Natural killer cell treated with Interleukin-12 subunit alpha and Interleukin-12 subunit beta and Interleukin-15 and Interleukin-18, amount 100 ng/mL, for 72 hours (primary cell): ENCODE results near the gene GPC6. TPM values are rescaled to one million over a fixed set of nuclear protein-coding genes. Genes with fewer than 3 reads are reported as not detected.

Experiments
- ATAC-seq, 2 donors: fragments of 150-1000 bp; cut with Tn5 transposase in 1 of 2; sonication (Bioruptor Pico), chemical (Tn5 transposase) in 1 of 2; 2 replicates each; pipeline ENCODE4 v1.10.0; 2021
- DNase-seq: peaks from one replicate; pipeline ENCODE4 v3.0.0; 2022; ENCODE audit warnings: low spot score
- H3K27ac Mint-ChIP-seq, 2 donors: 1 replicate in 1 of 2; 2 replicates in 1 of 2; pipeline ENCODE4 v1.8.0; 2022; ENCODE audit warnings: mixed read lengths in 2 of 2, mild to moderate bottlenecking in 1 of 2, moderate library complexity in 1 of 2
- H3K27me3 Mint-ChIP-seq, 2 donors: 1 replicate in 1 of 2; 2 replicates in 1 of 2; pipeline ENCODE4 v1.8.0; 2022; ENCODE audit warnings: mixed read lengths in 2 of 2
- H3K36me3 Mint-ChIP-seq: one replicate; pipeline ENCODE4 v1.8.0; 2022; ENCODE audit warnings: mixed read lengths
- H3K4me1 Mint-ChIP-seq, 2 donors: 1 replicate in 1 of 2; 2 replicates in 1 of 2; pipeline ENCODE4 v1.8.0; 2022; ENCODE audit warnings: low read depth in 2 of 2, mixed read lengths in 2 of 2, mild to moderate bottlenecking in 1 of 2
- H3K4me3 Mint-ChIP-seq: one replicate; pipeline ENCODE4 v1.8.0; 2022; ENCODE audit warnings: mixed read lengths
- H3K9me3 Mint-ChIP-seq: 2 replicates; pipeline ENCODE4 v1.8.0; 2022; ENCODE audit warnings: mixed read lengths
- total RNA-seq, 2 donors: library from RNA; stranded (reverse); gene quantifications; one replicate each; pipeline ENCODE4 v1.2.3, GENCODE V29; 2022

The GPC6 gene
- total RNA-seq, 2 donors from 2014 or later: not detected

DNA sequence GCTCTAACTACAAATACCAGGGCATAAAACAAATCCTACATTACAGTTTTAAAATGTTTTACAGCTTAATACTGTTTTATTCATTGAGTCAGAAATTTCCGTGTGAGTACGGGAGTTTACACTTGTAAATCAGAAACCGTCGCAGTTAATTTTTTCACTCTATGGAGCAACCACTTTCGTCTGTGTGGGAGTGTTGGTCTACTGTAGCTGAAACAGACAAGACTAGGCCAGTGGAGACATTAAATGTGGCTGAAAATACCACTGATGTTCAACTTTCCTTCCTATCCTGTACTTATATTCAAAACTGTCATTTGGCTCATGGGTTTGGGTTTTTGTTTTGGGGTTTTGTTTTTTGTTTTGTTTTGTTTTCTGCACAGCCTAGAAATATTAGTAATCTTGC lies 984.2 kb downstream of the GPC6 start:
- ATAC-seq: no peak
- Mint-ChIP-seq H3K27ac (no peak overlapping the region), H3K36me3 (no peaks in the 10 kb centered on the region), H3K27me3 (no peaks in the 10 kb centered on the region), H3K4me3 (no peak overlapping the region), H3K9me3 (no peaks in the 10 kb centered on the region), H3K4me1 (no peaks in the 10 kb centered on the region)
- no peak for DNase-seq

DNA sequence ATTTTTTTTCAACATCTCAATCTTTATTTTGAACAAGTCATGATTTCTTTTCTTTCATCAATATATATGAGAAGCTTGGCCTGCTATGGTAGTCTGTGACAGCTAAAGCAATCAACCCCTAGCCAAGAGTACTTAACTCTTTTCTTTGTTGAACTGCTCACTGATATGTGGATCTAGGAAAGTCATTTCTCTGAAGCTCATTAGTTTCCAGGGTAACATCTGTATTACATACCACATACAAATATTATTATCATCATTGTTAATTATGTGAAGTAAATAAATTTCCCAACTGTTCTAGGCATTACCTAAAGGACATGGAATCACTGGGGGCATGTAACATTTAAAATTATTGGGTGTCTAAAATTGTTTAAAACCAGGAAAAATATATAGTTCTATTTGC lies 985.6 kb downstream of the GPC6 start:
- ATAC-seq (no peak), DNase-seq (no peak)
- H3K36me3 Mint-ChIP-seq: no peaks in the 10 kb centered on the region
- no peak overlapping the region for H3K4me3 Mint-ChIP-seq
- no peaks in the 10 kb centered on the region for H3K9me3 Mint-ChIP-seq
- H3K27ac Mint-ChIP-seq: no peak overlapping the region
- H3K4me1 Mint-ChIP-seq: no peaks in the 10 kb centered on the region
- no peaks in the 10 kb centered on the region for H3K27me3 Mint-ChIP-seq

DNA sequence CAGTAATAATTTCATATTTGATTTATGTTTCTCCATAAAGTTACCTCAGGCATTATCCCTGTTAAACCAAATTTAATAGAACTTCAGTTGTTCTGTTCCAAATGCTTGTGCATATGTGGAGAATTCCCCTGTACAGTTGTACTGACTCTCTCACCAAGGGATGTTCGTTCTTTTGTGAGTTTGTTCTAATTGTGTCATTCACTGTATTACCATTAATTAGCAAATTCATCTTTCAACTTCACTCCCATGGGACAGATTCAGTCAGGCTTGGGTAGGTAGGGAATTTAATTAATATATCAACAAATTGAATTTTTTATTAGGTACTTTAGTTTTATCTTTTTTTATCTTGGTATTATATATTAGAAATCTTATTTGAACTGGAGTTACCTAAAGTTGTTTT lies 987.5 kb downstream of the GPC6 start:
- no peaks in the 10 kb centered on the region for H3K27me3 Mint-ChIP-seq
- no peaks in the 10 kb centered on the region for H3K36me3 Mint-ChIP-seq
- ATAC-seq: no peak
- H3K27ac Mint-ChIP-seq: no peak overlapping the region
- no peak overlapping the region for H3K4me3 Mint-ChIP-seq
- DNase-seq: no peak
- H3K9me3 Mint-ChIP-seq: no peaks in the 10 kb centered on the region
- H3K4me1 Mint-ChIP-seq: no peaks in the 10 kb centered on the region

DNA sequence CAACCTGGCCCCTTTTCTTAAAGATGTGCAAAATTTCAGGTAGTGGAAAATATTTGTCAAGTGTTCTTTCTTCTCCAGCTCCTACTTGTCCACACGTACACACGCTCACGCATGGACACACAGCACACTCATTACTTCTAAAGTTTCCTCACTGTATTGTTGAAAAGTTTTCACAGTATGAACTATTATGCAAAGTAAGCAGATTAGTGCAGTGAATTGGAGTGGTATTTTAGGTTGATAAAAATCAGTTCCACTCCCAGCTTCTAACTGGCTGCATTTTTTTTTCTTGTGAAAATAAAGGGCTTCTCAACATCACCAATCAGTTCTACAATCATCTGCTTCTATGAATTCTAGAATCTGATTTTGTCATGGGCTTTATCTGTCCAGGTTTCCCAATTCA lies 988.4 kb downstream of the GPC6 start:
- Mint-ChIP-seq H3K36me3 (no peaks in the 10 kb centered on the region), H3K27me3 (no peaks in the 10 kb centered on the region), H3K9me3 (no peaks in the 10 kb centered on the region), H3K27ac (no peak overlapping the region), H3K4me1 (no peaks in the 10 kb centered on the region), H3K4me3 (no peak overlapping the region)
- ATAC-seq: no peak
- DNase-seq: no peak

DNA sequence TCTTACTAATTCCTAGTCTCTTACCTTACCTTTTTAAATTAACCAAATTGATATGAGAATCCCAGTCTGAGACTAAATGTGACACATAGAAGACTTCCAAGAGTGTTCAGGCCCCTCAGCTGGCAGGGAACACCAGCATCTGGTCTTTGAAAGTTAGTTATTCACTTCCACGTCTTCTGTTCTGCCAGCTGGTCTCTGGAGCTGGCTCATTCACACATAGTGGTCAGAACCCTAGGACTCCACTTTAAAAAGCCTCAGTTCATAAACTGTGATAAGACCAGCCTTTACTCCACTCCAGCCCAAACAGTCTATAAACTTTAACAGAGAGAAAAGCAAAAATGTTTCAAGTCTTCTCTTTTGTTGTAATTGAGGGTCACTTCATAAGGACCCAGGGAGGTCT lies 989.9 kb downstream of the GPC6 start:
- peaks cover 3% of the 10 kb centered on the region for H3K9me3 Mint-ChIP-seq
- no peak for DNase-seq
- H3K4me1 Mint-ChIP-seq: no peaks in the 10 kb centered on the region
- no peak for ATAC-seq
- no peak overlapping the region for H3K27ac Mint-ChIP-seq
- no peak overlapping the region for H3K4me3 Mint-ChIP-seq
- H3K36me3 Mint-ChIP-seq: no peaks in the 10 kb centered on the region
- H3K27me3 Mint-ChIP-seq: no peaks in the 10 kb centered on the region

DNA sequence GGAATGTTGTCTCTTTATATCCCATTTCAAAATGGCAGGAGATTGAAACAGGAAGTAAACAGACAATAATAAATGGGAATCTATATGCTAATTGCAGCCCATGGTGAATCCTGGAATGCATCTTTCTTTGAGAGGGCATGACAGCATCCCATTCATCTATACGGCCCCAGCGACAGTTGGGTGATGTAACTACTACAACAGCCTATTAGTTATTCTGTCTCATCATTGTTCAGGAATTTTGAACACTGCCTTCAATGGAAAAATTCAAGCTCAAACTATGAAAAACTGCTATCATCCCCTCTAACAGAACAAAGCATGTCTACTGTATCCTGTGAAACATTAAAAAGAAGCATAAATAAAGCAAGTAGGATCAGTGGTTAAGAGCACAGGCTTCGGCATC lies 990.8 kb downstream of the GPC6 start:
- peaks cover 3% of the 10 kb centered on the region for H3K9me3 Mint-ChIP-seq
- H3K27me3 Mint-ChIP-seq: peaks cover 0 to under 1% of the 10 kb centered on the region in 2 donors
- no peak overlapping the region for H3K27ac Mint-ChIP-seq
- H3K4me1 Mint-ChIP-seq: no peaks in the 10 kb centered on the region
- ATAC-seq (no peak), DNase-seq (no peak)
- no peak overlapping the region for H3K4me3 Mint-ChIP-seq
- no peaks in the 10 kb centered on the region for H3K36me3 Mint-ChIP-seq

DNA sequence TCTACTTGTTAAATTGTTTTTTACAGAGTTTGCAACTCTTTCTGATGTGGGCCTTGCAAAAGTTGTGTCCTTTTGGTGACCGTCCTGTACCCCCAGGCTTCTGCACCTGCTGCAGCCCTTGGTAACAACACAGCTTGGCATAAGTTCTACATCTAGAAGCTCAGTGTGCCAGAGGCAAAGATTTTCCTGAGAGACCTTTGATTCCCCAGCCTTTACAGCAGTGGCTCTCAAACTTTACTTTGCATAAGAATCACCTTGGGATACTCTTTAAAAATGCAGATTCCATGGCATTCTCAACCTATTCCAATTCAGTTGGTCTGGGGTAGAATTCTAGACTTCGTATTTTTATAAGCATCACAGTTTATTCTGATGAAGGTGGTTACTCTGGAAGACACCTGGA lies 991.9 kb downstream of the GPC6 start:
- no peaks in the 10 kb centered on the region for H3K4me1 Mint-ChIP-seq
- DNase-seq: no peak
- peaks cover 9% of the 10 kb centered on the region in 2 donors for H3K27me3 Mint-ChIP-seq
- no peak overlapping the region for H3K4me3 Mint-ChIP-seq
- no peaks in the 10 kb centered on the region for H3K36me3 Mint-ChIP-seq
- H3K27ac Mint-ChIP-seq: no peak overlapping the region
- no peak for ATAC-seq
- peaks cover 3% of the 10 kb centered on the region for H3K9me3 Mint-ChIP-seq

DNA sequence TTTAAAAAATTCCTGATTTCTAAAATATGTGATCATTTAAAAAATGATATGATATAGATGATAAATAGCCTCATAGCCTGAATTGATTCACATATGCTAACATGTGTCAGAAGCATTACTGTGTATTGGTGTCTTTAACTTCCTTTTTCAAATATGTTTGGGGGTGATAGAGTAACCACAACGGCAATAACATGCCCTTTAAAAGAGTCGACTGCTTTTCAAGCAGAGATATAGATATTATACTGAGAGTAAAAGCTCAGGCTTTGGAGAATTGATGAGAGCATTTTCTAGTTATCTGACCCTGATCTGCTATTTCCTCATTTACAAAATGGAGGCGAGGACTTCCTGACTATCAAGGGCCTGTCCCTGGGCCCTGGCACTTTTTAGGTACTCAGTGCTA lies 992.3 kb downstream of the GPC6 start:
- Mint-ChIP-seq H3K9me3 (peaks cover 3% of the 10 kb centered on the region), H3K36me3 (no peaks in the 10 kb centered on the region), H3K4me3 (no peak overlapping the region), H3K4me1 (no peaks in the 10 kb centered on the region), H3K27ac (no peak overlapping the region), H3K27me3 (peaks cover 10 to 13% of the 10 kb centered on the region in 2 donors)
- ATAC-seq: no peak
- no peak for DNase-seq

DNA sequence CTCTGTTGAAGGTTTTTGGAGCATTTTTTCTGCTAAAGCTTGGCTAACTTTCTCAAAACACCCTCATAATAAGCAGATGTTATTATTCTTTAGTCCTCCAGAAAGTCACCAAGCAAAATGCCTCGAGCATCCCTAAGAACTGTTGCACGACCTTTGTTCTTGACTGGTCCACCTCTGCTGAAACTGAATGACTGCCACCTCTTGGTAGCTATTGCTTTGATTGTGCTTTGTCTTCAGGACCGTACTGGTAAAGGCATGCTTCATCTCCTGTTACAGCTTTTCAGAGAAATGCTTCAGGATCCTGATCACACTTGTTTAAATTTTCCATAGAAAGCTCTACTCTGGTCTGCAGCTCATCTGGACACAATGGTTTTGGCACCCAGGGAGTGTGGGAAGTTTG lies 998.1 kb downstream of the GPC6 start:
- no peaks in the 10 kb centered on the region for H3K36me3 Mint-ChIP-seq
- H3K27ac Mint-ChIP-seq: no peak overlapping the region
- H3K4me1 Mint-ChIP-seq: no peaks in the 10 kb centered on the region
- ATAC-seq (no peak), DNase-seq (no peak)
- no peak overlapping the region for H3K4me3 Mint-ChIP-seq
- H3K27me3 Mint-ChIP-seq: peaks cover 13 to 14% of the 10 kb centered on the region in 2 donors
- H3K9me3 Mint-ChIP-seq: peaks cover 3% of the 10 kb centered on the region

DNA sequence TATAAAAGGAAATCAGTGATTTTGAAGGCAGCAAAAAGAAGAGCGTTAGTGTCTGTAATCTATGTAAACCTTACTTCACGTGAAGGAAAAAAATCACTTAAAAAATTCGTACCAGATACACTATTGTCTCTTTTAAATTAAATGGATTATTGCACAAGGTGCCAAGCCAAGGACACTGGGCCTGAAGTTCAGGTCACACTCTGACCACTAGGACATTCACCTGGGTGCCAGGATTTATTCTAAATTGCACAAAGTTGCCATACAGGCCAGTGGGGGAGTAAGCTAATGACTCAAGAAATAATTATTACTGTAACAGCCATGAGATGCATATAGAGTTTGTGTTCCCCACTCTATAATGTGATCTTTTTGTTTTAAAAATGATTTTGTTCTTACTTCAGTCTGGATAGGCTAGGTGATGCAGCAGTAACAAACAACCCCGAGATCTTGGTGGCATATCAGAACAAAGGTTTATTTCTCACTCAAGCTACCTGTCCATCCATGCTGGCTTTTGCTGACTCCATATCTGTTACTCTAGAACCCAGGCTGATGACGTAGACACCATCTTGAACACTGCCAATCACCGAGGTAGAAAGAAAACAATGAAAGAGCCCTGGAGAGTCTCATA lies 1000.8 kb downstream of the GPC6 start:
- Mint-ChIP-seq H3K4me3 (no peak overlapping the region), H3K9me3 (no peaks in the 10 kb centered on the region), H3K4me1 (no peaks in the 10 kb centered on the region), H3K36me3 (no peaks in the 10 kb centered on the region), H3K27me3 (peaks cover 13% of the 10 kb centered on the region in 2 donors), H3K27ac (no peak overlapping the region)
- no peak for ATAC-seq
- DNase-seq: no peak

DNA sequence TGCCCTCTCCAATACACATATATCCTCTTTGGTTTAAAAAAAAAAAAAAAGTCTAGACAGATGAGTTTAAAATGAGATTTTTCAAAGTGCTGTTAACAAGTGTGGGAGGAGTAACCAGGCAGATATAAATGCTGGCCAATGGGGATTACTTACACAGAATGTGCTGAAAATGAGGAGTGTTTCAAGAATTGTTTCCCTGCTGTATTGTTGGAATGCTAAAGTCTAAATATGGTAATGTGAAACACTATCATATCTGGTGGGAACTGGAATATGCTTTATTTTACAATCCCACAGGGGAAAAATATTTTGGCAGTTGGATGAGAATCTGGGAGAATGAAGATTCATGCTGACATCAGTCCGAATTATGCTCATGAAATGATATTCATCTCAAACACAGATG lies 1002.2 kb downstream of the GPC6 start:
- Mint-ChIP-seq H3K36me3 (no peaks in the 10 kb centered on the region), H3K27me3 (peaks cover 2 to 4% of the 10 kb centered on the region in 2 donors), H3K4me3 (no peak overlapping the region), H3K9me3 (no peaks in the 10 kb centered on the region), H3K4me1 (no peaks in the 10 kb centered on the region), H3K27ac (no peak overlapping the region)
- ATAC-seq (no peak), DNase-seq (no peak)

DNA sequence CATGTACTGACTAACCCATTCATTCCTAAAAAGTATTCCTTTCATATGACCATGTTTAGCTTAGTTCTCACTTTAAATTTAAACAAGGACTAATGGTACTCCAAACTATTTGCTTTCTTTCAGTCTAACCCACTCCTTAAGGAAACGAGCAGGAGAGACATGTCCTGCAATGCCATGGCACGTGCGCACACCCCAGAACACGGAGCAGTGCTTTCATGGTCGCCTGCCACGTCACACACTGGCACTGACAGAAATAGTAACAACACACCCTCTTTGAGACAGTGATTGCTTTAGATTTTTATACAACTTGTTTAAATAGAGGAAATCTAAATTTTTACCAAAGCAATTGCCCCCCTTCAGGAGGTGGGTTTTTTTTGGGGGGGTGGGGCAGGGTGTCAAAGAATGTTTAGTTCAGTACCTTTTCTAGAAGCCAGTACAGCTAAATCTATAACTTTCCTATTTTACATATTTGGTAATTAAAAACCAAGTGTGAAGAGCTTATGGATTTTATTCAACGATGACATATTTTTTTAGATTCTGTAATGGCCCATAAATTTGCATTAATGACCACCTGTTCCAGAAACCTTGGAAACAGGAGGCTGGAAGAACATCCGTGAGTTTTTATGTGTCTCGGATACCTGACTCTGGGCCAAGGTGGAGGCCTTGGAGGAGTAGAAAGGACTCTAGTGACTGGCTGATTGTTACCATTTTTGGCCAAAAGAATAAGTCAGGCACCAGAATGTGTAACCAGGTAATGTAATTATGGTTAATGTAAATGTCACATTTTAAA lies 1005.7 kb downstream of the GPC6 start:
- DNase-seq (no peak), ATAC-seq (no peak)
- Mint-ChIP-seq H3K27me3 (peaks cover 0 to 2% of the 10 kb centered on the region in 2 donors), H3K4me1 (peaks cover 12 to 13% of the 10 kb centered on the region in 2 donors), H3K9me3 (no peaks in the 10 kb centered on the region), H3K27ac (no peak overlapping the region), H3K36me3 (no peaks in the 10 kb centered on the region), H3K4me3 (no peak overlapping the region)

DNA sequence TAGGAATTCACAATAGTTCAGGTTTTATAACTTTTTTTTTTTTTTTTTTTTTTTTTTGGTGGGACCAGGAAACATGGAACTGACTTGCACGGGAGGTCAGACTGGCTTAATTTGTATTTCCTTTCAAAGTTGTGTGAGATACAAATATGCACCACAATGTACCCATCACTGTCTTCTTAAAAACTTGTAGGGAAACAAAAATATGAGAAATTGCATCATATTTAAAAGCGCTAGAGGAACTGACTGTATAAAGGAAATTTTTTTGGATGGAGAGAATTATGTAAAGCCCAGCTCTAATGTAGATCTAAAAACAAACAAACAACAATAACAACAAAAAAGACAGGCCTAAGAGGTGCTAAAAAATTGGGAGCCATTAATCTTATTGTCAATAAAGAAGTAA lies 1006.3 kb downstream of the GPC6 start:
- Mint-ChIP-seq H3K4me3 (no peak overlapping the region), H3K4me1 (peaks cover 17 to 19% of the 10 kb centered on the region in 2 donors), H3K9me3 (no peaks in the 10 kb centered on the region), H3K27me3 (peaks cover 3 to 8% of the 10 kb centered on the region in 2 donors), H3K36me3 (no peaks in the 10 kb centered on the region), H3K27ac (no peak overlapping the region)
- ATAC-seq (no peak), DNase-seq (no peak)

DNA sequence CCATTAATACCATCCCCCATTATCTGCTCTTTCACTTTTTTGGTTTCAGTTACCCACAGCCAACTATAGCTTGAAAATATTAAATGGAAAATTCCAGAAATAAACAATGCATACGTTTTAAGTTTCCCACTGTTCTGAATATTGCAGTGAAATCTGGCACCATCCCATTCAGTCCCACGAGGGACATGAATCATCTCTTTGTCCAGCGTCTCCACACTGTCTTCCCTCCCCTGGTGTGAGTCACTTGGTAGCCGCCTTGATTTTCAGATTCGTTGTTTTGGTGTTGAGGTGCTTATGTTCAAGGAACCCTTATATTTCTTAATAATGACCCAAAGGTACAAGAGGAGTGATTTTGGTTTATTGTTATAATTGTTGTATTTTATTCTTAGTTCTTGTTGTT lies 1006.8 kb downstream of the GPC6 start:
- H3K27ac Mint-ChIP-seq: no peak overlapping the region

More for the DNA sequence above, 1006.8 kb downstream of the GPC6 start:
- no peak for DNase-seq
- H3K27me3 Mint-ChIP-seq: peaks cover 3 to 10% of the 10 kb centered on the region in 2 donors
- H3K4me1 Mint-ChIP-seq: peaks cover 18 to 21% of the 10 kb centered on the region in 2 donors
- ATAC-seq: no peak
- no peaks in the 10 kb centered on the region for H3K36me3 Mint-ChIP-seq
- no peaks in the 10 kb centered on the region for H3K9me3 Mint-ChIP-seq
- no peak overlapping the region for H3K4me3 Mint-ChIP-seq
